C4-2B (cell line): ENCODE data around the gene SH3GLB2.

Source experiments
- CTCF ChIP-seq: fragments of 450-650 bp; conservative IDR thresholded peaks from 2 replicates; pipeline ENCODE4 v1.5.1; 2017; ENCODE audit warnings: mild to moderate bottlenecking
- ZFX ChIP-seq: fragments of 450-650 bp; IDR thresholded peaks from 2 replicates; pipeline ENCODE4 v1.6.1; 2017

GRCh38 chr9:129053020-129053419 lies 24.9 kb upstream of the SH3GLB2 start:
- TF ChIP-seq CTCF (no peak), ZFX (no peak)
